ENCODE data around the gene UBE2J1. TPM values are rescaled to one million over a fixed set of nuclear protein-coding genes. Genes with fewer than 3 reads are reported as not detected.

UBE2J1 gene
- total RNA-seq, result 10 to 100 TPM; 27.9 to 55.4 (median 38.0) TPM
- polyA plus RNA-seq, result 10 to 100 TPM; 18.4 to 65.6 (median 22.4) TPM
- long read RNA-seq, donor 1, full-length matches to known transcripts, result 21 of 21 reads
- long read RNA-seq, donor 1, partial matches to known transcripts, result 0 of 21 reads
- long read RNA-seq, donor 1, other reads (novel, unspliced or antisense), result 0 of 21 reads
- long read RNA-seq, donor 2, full-length matches to known transcripts, result 10 of 10 reads
- long read RNA-seq, donor 2, partial matches to known transcripts, result 0 of 10 reads
- long read RNA-seq, donor 2, other reads (novel, unspliced or antisense), result 0 of 10 reads
- long read RNA-seq, donor 3, full-length matches to known transcripts, result 11 of 11 reads
- long read RNA-seq, donor 3, partial matches to known transcripts, result 0 of 11 reads
- long read RNA-seq, donor 3, other reads (novel, unspliced or antisense), result 0 of 11 reads
- long read RNA-seq, donor 4, full-length matches to known transcripts, result 20 of 26 reads
- long read RNA-seq, donor 4, partial matches to known transcripts, result 1 of 26 reads
- long read RNA-seq, donor 4, other reads (novel, unspliced or antisense), result 5 of 26 reads
- long read RNA-seq, donor 5, full-length matches to known transcripts, result 44 of 55 reads
- long read RNA-seq, donor 5, partial matches to known transcripts, result 4 of 55 reads
- long read RNA-seq, donor 5, other reads (novel, unspliced or antisense), result 7 of 55 reads
- long read RNA-seq, donor 6, full-length matches to known transcripts, result 5 of 7 reads
- long read RNA-seq, donor 6, partial matches to known transcripts, result 0 of 7 reads
- long read RNA-seq, donor 6, other reads (novel, unspliced or antisense), result 2 of 7 reads
- long read RNA-seq, donor 7, full-length matches to known transcripts, result 11 of 11 reads
- long read RNA-seq, donor 7, partial matches to known transcripts, result 0 of 11 reads
- long read RNA-seq, donor 7, other reads (novel, unspliced or antisense), result 0 of 11 reads
- long read RNA-seq, donor 8, full-length matches to known transcripts, result 20 of 20 reads
- long read RNA-seq, donor 8, partial matches to known transcripts, result 0 of 20 reads
- long read RNA-seq, donor 8, other reads (novel, unspliced or antisense), result 0 of 20 reads
- long read RNA-seq, donor 9, full-length matches to known transcripts, result 12 of 12 reads
- long read RNA-seq, donor 9, partial matches to known transcripts, result 0 of 12 reads
- long read RNA-seq, donor 9, other reads (novel, unspliced or antisense), result 0 of 12 reads
- long read RNA-seq, donor 10, full-length matches to known transcripts, result 10 of 10 reads
- long read RNA-seq, donor 10, partial matches to known transcripts, result 0 of 10 reads
- long read RNA-seq, donor 10, other reads (novel, unspliced or antisense), result 0 of 10 reads

- Histone ChIP-seq H3K4me1 (replicated peaks in 1 of 2) (peaks cover 30 to 47% of the 10 kb centered on the region in 2 donors), H3K4me3 (peak within 1 kb of the TSS; percentile 46 to 81 (median 66)), H3K36me3 (replicated peaks in 1 of 2) (no peaks in the 10 kb centered on the region), H3K27me3 (no peaks in the 10 kb centered on the region), H3K9me3 (replicated peaks in 1 of 3) (no peaks in the 10 kb centered on the region), H3K27ac (peak within 1 kb of the TSS; percentile 91 to 98 (median 96))
- intact Hi-C loops (cut with DNase I), result no loop called here
- TF ChIP-seq POLR2A (IDR thresholded peaks at IDR 0.05) (peak; percentile 91 to 97), CTCF (IDR thresholded peaks at IDR 0.05) (no peak)
- WGBS, 4 donors, result 0% methylated on average over 2 to 102 of the region's 102 CpGs
- DNase-seq, result peak; percentile 94 to 98 (median 96)
Observed at GRCh38 chr6:89352278-89353117, at the start of gene UBE2J1. TSS of gene UBE2J1 (minus strand) at chr6:89352722. CDS start at chr6:89352569, 153 bp downstream.

GRCh38 chr6:89400912-89401399, 48.4 kb upstream of the UBE2J1 start:
- 59 to 65% (median 63%) methylated on average over 6 of the region's 6 CpGs for WGBS, 4 donors
- Histone ChIP-seq H3K4me1 (replicated peaks in 1 of 2) (peaks cover 0 to 6% of the 10 kb centered on the region in 2 donors), H3K27me3 (no peaks in the 10 kb centered on the region), H3K9me3 (replicated peaks in 1 of 3) (no peaks in the 10 kb centered on the region), H3K36me3 (replicated peaks in 1 of 2) (no peaks in the 10 kb centered on the region), H3K4me3 (no peak overlapping the region), H3K27ac (no peak overlapping the region)
- DNase-seq, result peak in 1 of 7 donors; percentile 21
- intact Hi-C loops (cut with DNase I), result no loop called here
- TF ChIP-seq POLR2A (IDR thresholded peaks at IDR 0.05) (no peak), CTCF (IDR thresholded peaks at IDR 0.05) (no peak)

GRCh38 chr6:89400050-89400449, 47.5 kb upstream of the UBE2J1 start:
- WGBS, 4 donors, result 97 to 98% (median 97%) methylated on average over 3 of the region's 3 CpGs
- intact Hi-C loops (cut with DNase I), result no loop called here
- Histone ChIP-seq H3K4me1 (replicated peaks in 1 of 2) (peaks cover 0 to 6% of the 10 kb centered on the region in 2 donors), H3K9me3 (replicated peaks in 1 of 3) (no peaks in the 10 kb centered on the region), H3K27ac (no peak overlapping the region), H3K27me3 (no peaks in the 10 kb centered on the region), H3K4me3 (no peak overlapping the region), H3K36me3 (replicated peaks in 1 of 2) (no peaks in the 10 kb centered on the region)
- TF ChIP-seq POLR2A (IDR thresholded peaks at IDR 0.05), result no peak
- TF ChIP-seq CTCF (IDR thresholded peaks at IDR 0.05), result no peak
- no peak for DNase-seq

All from adrenal gland (tissue), 19 donors.